Activated CD8-positive, alpha-beta memory T cell treated with anti-CD3 and anti-CD28 coated beads, Interleukin-2, amount 50 U/mL, for 1 hour (primary cell): ENCODE data around the gene FCGR2B.
"Not testable (repeated sequence)": the region's sequence is repeated elsewhere in the genome, so short reads cannot be mapped to it uniquely, and the experiment has no call there.

Experiments used
- DNase-seq: peaks from one replicate; pipeline ENCODE4 v3.0.0-alpha.2; 2020; ENCODE audit errors: extremely low read depth

FCGR2B gene

DNA sequence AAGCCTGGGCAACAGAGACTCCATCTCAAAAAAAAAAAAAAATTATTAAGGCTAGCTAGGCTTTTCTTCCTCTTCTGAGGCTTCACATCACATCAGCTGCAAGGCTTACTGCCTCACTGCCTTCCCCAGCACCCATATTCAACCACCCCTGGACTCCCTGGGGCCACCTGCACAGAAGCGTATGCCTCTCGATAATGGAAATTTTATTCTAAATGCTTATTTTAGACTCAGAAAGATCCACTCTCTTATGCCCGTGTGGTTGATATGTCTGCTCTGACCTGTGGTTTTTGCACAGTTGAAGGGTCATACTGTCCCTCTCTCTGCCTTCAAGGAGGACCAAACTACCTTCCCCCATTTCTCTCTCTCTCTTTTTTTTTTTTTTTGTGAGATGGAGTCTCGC is 42.6 kb downstream of the FCGR2B start:
- DNase-seq = no peak

DNA sequence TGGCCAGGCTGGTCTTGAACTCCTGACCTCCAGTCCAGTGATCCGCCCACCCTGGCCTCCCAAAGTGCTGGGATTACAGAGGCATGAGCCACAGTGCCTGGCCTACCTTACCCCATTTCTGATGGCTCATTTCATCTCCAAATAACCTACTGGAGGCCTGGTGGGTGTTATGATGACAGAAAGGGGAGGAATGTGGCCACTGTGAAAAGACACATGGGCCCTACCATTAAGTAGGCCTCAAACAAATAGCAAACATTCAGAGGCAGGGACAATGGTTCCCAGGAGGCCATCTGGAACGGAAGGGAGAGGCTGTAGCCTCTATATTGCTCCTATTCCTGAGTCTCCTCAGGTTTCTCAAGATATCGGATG is 43.2 kb downstream of the FCGR2B start:
- DNase-seq = no peak

DNA sequence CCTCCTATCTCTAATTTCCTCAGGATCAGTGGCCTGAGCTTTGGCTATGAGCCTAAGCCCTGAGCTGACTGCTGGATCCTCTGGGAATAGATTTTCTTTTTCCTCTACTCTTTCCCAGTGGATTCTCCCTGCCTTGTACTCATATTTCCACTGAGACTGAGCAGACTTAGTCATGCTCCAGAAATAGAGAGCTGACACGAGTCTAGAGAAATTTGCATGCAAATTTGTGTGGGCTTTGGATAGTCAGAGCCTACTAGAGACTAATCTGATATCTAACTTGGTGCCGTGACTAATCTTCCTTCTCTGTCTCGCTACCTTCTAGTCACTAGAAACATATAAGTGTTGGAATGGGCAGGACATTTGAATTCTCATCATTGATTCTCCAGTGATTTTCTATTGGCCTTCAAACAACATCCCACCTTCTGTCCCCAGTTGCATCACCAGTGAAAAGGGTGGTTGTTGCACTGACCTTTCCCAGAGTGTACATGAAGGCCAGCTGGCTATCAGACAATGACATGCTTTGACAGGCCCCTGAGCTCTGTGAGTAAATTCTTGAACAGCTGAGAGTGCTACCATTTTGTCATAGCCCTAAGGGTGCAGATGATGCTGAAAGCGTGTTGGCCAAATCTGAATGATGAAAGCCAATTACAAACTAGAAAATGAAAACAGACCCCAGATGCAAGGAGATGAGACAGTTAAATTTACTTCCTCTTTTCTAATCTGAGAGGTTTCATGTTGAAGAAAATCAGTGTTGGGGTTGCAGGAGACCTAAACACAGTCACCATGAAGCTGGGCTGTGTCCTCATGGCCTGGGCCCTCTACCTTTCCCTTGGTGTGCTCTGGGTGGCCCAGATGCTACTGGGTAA is 43.8 kb downstream of the FCGR2B start, which contains the start of gene FCRLA:
Gene FCRLA, plus strand, starts transcription at position 748 of the 866 bp plus-strand sequence. Its CDS starts 36 bp downstream, at position 784.
- DNase-seq = no peak

DNA sequence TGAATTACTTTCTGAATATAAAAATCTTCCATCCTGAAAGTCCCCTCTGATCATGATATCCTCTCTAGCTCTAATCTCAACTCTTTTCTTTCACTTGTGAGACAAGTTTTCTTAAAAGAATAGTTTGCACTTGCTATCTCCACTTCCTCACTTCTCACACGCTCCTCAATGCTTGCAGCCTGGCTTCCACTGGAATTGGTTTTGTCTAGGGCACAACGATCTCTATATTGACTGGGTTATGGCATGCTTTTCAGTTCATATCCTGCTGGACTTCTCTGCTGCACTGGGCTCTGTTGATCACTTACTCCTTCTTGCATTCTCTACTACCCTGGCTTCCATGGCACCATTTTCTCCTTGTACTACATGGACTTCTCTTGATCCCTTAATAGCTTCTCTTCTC is 44.6 kb downstream of the FCGR2B start:
- DNase-seq = no peak

DNA sequence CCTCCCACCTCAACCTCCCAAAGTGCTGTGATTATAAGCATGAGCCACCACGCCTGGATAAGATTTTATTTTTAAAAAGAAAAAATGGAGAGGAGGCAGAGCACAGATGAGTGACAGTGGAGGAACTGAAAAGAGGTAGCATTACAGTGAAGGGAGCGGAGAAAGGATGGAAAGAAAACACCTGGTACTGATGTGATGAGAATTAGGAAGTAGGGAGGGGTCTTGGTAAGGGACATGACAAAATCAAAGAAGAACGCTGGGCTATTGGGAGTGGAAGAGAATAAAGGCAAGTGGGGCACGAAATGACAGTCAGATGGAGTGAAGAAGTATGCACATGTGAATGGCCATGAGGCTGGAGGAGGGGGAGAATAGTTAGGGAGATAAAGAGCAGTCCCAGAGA is 46.4 kb downstream of the FCGR2B start:
- DNase-seq = no peak

DNA sequence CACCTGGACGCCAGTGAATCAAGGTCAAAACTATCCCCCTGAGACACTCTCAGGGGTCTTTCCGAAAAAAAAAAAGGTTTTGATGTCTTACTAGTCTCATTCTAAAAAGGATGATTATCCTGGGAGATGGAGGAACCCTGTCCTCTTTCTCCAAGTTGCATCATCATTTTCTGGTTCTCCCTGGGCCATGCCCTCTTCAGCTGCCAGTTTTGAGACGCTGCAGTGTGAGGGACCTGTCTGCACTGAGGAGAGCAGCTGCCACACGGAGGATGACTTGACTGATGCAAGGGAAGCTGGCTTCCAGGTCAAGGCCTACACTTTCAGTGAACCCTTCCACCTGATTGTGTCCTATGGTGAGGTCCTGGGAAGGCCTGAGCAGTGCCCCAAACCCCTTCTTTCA is 47.6 kb downstream of the FCGR2B start:
- no peak for DNase-seq

DNA sequence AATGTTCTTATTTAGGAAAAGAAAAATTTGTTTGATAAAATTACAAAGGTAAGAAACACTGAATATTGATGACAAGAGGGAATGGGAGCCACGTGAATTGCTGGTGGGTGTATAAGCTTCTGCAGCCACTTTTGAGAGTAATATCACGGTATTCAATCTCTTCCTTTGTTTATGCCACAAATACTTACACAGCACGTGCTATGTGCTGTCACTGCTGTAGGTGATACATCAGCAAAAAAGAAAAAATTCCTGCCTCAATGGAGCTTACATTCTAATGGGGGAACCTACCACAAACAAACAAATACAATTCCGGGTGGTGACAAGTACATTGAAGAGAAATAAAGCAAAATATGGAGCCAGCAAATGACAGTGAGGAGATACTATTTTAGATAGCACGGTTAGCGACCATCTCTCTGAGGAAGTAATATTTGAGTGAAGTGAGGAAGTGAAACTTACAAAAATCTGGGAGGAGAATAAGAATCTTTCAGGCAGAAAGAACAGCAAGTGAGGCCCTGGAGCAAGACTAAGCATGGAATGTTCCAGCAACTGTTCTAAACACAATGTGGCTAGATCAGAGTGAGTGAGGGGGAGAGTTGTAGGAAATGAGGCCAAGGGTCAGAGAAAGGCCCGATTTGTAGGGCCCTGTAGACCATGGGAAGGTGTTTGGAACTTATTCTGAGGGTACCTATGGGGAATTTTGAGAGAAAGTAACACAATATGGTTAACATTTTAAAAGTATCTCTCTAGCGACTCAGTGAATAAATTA is 55.8 kb downstream of the FCGR2B start:
- no peak for DNase-seq

DNA sequence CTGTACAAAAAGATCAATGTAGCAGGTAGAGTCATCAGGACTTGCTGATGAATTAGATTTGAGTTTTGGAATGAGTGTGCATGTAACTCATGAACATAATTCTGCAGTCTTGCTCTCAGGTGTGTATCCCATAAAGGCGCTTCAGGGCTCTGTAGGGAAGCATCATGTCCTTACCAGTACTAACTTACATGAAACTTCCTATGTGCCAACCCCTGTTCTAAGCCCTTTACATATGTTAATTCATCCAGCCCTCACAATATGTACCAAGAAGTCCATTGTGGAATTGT is 56.3 kb downstream of the FCGR2B start:
- no peak for DNase-seq

DNA sequence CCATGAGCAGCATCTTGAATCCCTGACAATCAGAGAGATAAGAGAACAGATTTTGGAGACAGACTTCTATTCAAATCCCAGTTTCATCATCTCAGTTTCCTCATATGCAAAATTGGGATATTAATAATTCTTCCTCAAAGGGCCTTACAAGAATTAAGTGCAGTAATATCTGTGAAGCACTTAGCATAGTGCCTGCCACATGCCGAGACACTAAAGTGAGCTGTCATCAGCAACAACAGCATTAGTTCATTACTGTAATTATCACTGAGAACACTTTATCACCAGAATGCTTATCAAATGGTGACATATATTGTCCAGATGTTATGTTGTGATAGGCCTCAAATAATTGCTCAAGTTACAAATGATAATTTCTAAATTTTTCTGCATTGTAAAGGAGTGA is 57.5 kb downstream of the FCGR2B start:
- DNase-seq = no peak

DNA sequence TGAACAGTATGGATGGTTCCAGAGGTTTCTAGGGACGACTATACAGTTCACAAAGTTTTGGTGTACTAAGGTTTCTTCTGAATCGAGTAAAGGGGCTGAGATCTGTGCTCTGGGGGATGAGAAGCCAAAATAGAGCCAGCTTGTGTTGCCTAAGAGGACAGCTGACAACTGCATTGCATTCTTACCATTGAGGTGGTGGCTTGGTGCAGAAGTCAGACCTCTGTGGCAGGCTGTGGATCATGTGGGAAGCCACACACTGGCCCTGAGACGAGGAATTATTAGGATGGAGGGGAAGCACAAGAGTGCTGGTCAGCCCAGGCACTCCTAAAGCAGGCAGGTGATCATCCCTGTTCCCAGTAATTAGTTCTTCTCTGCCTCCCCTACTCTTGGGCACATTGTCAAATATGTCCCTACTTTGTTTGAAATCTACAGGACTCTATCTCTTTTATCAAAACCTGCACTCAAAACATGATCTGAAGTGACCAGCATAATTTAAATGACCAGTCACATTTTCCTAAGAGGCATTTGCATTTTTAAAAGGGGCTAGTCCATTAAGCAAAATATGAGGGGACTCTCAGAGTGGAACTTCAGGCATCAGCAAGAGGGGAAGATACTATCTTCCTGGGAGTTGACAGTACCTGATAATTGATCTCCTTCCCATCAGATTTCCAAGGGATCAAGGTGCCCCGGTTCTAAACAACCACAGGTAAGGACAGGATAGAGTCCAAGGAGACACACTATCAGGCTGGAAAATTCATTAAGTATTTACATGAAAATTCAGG is 58.2 kb downstream of the FCGR2B start, which contains the start of gene FCRLB:
Gene FCRLB, plus strand, starts transcription at position 589 of the 782 bp plus-strand sequence. CDS start 1,129 bp downstream, outside the sequence.
- no peak for DNase-seq

DNA sequence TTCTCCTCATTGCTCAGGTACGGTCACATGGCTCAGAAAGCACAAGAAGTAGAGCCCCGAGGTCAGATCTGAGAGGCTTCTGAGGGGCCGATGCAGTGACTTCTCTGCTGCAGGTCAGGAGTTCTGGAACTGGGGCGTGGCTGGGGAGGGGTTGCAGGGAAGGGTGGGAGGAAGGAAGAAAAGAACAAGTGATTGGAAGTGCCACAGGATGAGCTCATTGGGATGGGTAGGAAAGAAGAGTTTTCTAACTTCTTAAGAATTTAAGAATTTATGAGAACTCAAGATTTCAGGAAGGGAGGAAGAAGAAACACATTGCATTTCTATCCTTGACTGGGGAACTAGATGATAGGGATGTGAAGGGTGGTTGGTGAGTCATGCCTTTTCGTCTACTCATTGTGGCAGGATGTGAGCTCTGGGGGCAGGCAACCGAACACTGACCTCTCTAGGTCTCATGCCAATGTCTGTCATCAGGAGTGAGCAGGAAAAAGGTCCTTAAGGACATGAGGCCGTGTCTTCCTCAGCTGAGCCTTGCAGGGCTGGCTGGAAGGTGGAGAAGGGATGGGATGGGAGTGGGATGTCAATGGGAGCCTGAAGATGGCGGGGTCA is 58.9 kb downstream of the FCGR2B start:
- no peak for DNase-seq

DNA sequence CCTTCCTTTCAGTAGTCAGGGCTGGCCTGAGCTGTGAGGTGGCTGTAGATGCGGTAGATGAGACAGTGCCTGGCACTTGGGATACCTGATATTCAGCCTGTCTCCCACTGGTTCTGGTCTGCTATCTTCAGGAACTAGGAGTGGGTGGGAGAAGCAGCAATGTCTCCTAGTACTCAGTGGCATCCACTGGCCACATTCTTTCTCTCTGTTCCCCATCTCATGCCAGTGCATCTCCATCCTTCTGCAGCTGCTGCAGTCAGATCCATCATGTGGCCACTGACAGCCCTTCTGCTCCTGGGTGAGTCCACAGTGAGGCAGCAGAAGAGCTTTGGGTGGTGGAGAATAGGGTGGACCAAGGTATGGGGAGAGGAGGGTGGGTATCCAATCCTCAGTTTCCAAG is 59.5 kb downstream of the FCGR2B start:
- no peak for DNase-seq

DNA sequence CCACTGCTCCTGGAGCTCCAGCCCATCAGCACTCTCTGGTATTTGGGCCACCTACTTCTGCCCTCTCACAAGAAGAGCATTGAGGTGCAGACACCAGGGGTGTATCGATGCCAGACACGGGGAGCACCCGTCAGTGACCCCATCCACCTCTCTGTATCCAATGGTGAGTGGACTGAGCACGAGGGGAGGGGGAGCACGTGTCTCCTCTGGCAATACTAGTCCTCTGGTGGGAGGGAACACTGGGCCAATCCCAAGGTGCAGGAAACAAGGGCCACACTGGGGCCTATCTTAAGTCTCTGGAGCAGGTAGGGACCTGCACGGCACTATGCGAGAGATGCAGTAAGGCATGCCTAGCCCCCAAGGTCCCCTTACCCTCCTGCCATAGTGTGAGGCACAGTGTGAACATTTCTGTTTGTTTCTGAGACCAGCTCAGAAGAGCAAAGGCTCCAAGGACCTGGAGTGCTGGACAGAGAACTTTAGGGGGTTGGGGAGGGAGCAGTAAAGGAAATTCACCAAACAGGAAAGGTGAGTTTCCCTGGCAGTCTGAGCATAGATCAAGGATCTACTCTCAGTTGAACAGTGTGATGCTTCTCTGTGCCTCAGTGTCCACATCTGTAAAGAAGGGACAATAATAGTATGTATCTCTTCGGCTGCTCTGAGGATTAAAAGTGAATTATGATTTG is 60.7 kb downstream of the FCGR2B start:
- no peak for DNase-seq

DNA sequence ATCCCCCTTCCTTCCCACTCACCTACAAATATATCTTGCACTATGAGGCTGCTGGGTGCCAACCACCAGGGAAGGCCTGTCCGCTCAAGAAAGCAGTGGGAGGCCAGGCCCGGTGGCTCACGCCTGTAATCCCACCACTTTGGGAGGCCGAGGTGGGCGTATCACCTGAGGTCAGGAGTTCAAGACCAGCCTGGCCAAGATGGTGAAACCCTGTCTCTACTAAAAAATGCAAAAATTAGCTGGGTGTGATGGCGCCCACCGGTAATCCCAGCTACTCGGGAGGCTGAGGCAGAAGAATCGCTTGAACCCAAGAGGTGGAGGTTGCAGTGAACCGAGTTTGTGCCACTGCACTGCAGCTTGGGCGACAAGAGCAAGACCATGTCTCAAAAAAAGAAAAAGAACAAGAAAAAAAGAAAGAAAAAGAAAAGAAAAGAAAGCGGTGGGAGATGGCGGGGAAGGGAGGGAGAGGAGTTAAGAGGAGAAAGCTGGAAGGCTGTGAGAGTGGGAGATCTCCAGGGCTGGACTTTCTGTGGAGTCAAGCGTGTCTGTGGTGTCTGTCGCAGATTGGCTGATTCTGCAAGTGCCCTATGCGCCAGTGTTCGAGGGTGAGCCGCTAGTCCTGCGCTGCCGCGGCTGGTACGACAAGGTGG is 62.4 kb downstream of the FCGR2B start:
- DNase-seq = not testable (repeated sequence)

DNA sequence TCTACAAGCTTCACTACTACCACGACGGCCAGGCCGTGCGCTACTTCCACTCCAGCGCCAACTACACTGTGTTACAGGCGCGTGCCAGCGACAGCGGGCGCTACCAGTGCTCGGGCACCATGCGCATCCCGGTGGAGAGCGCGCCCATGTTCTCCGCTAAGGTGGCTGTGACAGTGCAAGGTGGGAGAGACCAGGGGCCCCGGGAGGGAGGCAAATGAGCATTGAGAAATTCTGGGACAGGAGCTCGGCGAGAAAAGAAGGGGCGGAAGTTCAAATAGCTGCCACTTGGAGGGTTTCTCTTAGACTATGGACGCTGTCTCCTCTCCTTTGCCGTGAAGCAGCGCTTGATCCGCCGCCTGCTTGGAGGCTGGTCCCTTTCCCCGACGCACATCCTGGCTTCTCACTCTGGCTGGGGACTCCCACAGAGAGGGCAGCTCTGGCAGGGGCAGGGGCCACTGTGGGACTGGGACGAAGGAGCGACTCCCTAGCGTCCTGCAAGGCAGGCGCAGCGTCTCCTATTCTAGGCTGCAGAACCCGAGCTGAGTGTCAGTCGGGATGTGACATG is 63.0 kb downstream of the FCGR2B start:
- no peak for DNase-seq

DNA sequence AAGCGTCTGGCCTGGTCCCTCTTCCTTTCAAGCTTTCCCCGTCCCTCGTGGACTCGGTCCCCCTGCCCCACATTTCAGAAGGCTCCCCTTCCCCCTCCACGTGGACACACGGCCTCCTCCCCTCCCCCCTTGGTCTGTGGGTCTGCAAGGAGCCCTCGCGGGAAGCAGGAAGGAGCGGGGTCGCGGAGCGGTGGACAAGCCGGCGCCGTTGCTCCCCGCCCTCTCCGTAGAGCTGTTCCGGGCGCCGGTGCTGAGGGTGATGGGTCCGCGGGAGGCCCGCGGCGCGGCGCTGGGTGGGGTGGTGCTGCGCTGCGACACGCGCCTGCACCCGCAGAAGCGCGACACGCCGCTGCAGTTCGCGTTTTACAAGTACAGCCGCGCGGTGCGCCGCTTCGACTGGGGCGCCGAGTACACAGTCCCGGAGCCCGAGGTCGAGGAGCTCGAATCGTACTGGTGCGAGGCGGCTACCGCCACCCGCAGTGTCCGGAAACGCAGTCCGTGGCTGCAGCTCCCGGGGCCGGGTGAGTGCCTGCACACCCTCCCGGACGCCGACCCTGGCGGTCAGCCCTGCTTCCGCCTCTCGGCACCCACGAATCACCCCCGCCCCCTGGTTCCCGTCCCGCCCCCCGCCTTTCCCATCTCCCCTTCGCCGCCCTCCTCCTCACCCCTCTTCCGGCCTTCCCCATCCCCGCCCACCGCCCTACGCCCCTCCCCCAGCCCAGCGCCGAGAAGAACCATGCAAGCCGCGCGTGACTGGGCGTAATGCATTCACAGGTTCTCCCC is 63.7 kb downstream of the FCGR2B start:
- DNase-seq = peak; percentile 35

DNA sequence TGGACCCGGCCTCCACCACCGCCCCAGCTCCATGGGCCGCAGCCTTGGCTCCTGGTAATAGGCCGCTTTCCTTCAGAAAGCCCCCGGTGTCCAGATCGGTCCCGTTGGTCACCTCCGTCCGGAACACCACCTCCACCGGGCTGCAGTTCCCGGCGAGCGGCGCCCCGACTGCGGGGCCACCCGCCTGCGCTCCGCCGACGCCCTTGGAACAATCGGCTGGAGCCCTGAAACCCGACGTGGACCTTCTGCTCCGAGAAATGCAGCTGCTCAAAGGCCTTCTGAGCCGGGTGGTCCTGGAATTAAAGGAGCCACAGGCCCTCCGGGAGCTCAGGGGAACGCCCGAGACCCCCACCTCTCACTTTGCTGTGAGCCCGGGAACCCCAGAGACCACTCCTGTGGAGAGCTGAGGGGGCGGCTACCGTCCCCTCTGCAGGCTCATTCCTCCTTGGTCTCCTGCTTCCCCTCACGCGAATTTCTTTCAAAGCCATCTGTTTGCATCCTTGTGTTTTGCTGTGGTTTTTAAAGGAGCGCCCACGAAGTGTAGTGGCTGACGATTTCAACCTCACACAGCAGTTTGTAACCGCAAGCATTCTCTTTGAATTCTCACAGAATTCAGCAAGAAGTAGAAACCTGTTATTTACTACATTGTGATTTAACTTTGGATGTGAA is 64.4 kb downstream of the FCGR2B start:
- no peak for DNase-seq
